Right lobe of liver (tissue), 4 donors: ENCODE data around the gene CACNA1F.

Experiments used
- CTCF ChIP-seq, 4 donors: fragments of 200-600 bp in 3 of 4; fragments of 450-650 bp in 1 of 4; IDR thresholded peaks; one replicate each; pipeline versions ENCODE4 v1.5.1 to v1.8.0; 2016 to 2022; ENCODE audit warnings: antibody characterized with exemption in 4 of 4, mild to moderate bottlenecking in 2 of 4
- POLR2A ChIP-seq: fragments of 450-650 bp; IDR thresholded peaks from one replicate; pipeline ENCODE4 v1.6.1; 2017; ENCODE audit warnings: antibody characterized with exemption, mild to moderate bottlenecking
- donor health status: DM: no; HTN: no; CAD: no.
- donor health status: DM: no; HTN: no; CAD: no.
- donor health status: DM: no; HTN: yes; CAD: no.

DNA sequence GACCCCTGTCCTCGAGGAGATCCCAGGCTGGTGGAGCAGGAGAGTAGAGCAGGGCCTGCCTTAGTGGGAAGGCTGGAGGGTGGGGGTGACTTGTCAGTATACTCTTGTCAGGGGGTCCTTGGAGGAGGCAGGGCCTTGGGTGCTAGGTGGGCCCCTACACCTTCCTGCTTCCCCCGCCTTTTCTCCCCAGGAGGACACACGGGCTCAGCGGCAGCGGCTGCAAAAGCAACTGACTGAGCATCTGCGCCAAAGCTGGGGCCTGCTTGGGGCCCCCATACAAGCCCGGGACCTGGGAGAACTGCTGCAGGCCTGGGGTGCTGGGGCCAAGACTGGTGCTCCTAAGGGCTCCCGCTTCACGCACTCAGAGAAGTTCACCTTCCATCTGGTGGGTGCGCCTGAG, 13.4 kb upstream of the CACNA1F start:
- no peak for TF ChIP-seq CTCF (IDR thresholded peaks at IDR 0.05)
- no peak for TF ChIP-seq POLR2A
